ENCODE results near the gene ANP32E.
A peak's percentile ranks its signal among the peaks of the same experiment; 100 is the strongest.

Gene ANP32E

GRCh38 chr1:150235852-150236613 lies at the start of gene ANP32E:
TSS of gene ANP32E (minus strand) at chr1:150236112. CDS start at chr1:150235786, 326 bp downstream.
- FAIRE-seq (peak; percentile 94), DNase-seq (ENCODE audit: low spot score) (peak; percentile 100)

- FAIRE-seq (no peak), DNase-seq (ENCODE audit: low spot score) (no peak)
Observed at GRCh38 chr1:150283260-150283659, 47.3 kb upstream of the ANP32E start.

GRCh38 chr1:150282558-150282958 lies 46.6 kb upstream of the ANP32E start:
- FAIRE-seq (no peak), DNase-seq (ENCODE audit: low spot score) (no peak)

GRCh38 chr1:150281758-150282557 lies 46.0 kb upstream of the ANP32E start, which contains the start of gene CIART:
TSS of gene CIART (plus strand) at chr1:150282554. CDS start at chr1:150283268, 714 bp downstream.
- peak; percentile 46 for FAIRE-seq
- DNase-seq (ENCODE audit: low spot score), result peak; percentile 92

GRCh38 chr1:150281221-150281757 lies 45.4 kb upstream of the ANP32E start:
- FAIRE-seq (no peak), DNase-seq (ENCODE audit: low spot score) (no peak)

- no peak for FAIRE-seq
- DNase-seq (ENCODE audit: low spot score), result no peak
Observed at GRCh38 chr1:150280138-150280707, 44.3 kb upstream of the ANP32E start.

GRCh38 chr1:150273311-150273710 lies 37.4 kb upstream of the ANP32E start:
- DNase-seq (ENCODE audit: low spot score) (no peak), FAIRE-seq (no peak)

GRCh38 chr1:150271291-150271959 lies 35.5 kb upstream of the ANP32E start:
- no peak for FAIRE-seq
- no peak for DNase-seq (ENCODE audit: low spot score)

- DNase-seq (ENCODE audit: low spot score) (no peak), FAIRE-seq (no peak)
Observed at GRCh38 chr1:150269451-150269850, 33.5 kb upstream of the ANP32E start.

GRCh38 chr1:150268705-150269403 lies 32.9 kb upstream of the ANP32E start, which contains the start of gene APH1A:
TSS of gene APH1A (minus strand) at chr1:150269016. CDS start at chr1:150268810, 206 bp downstream.
- FAIRE-seq (peak; percentile 82), DNase-seq (ENCODE audit: low spot score) (peak; percentile 89)

GRCh38 chr1:150268340-150268704 lies 32.4 kb upstream of the ANP32E start:
- no peak for FAIRE-seq
- DNase-seq (ENCODE audit: low spot score), result peak; percentile 11

GRCh38 chr1:150267896-150268295 lies 32.0 kb upstream of the ANP32E start:
- DNase-seq (ENCODE audit: low spot score), result no peak
- FAIRE-seq, result no peak

- no peak for FAIRE-seq
- DNase-seq (ENCODE audit: low spot score), result no peak
Observed at GRCh38 chr1:150263549-150263948, 27.6 kb upstream of the ANP32E start.

- no peak for FAIRE-seq
- no peak for DNase-seq (ENCODE audit: low spot score)
Observed at GRCh38 chr1:150262388-150263320, 26.7 kb upstream of the ANP32E start.

- no peak for FAIRE-seq
- no peak for DNase-seq (ENCODE audit: low spot score)
Observed at GRCh38 chr1:150261367-150261766, 25.5 kb upstream of the ANP32E start.

GRCh38 chr1:150259758-150260669 lies 24.1 kb upstream of the ANP32E start:
- DNase-seq (ENCODE audit: low spot score) (no peak), FAIRE-seq (no peak)

- no peak for DNase-seq (ENCODE audit: low spot score)
- FAIRE-seq, result no peak
Observed at GRCh38 chr1:150259217-150259616, 23.3 kb upstream of the ANP32E start.

Measured in RCC 7860 (cell line).